HUES64 (cell line): ENCODE measurements around the gene SLC39A3. TPM values are rescaled to one million over a fixed set of nuclear protein-coding genes. Genes with fewer than 3 reads are reported as not detected.
A peak's percentile ranks its signal among the peaks of the same experiment; 100 is the strongest.

ENCODE experiments used
- H3K27ac ChIP-seq: 2 replicates; pipeline ENCODE4 v1.7.0; 2013; ENCODE audit warnings: low read depth, low read length, inconsistent platforms
- H3K27me3 ChIP-seq: 2 replicates; pipeline ENCODE4 v1.6.1; 2013; ENCODE audit warnings: mild to moderate bottlenecking, low read length; ENCODE audit not compliant: insufficient read depth
- H3K36me3 ChIP-seq: 2 replicates; pipeline ENCODE4 v1.6.1; 2013; ENCODE audit warnings: mild to moderate bottlenecking, low read length; ENCODE audit not compliant: insufficient read depth
- H3K4me1 ChIP-seq: 2 replicates; pipeline ENCODE4 v1.6.1; 2013; ENCODE audit warnings: mild to moderate bottlenecking, low read length, moderate library complexity; ENCODE audit not compliant: insufficient read depth
- H3K4me3 ChIP-seq: 2 replicates; pipeline ENCODE4 v1.5.1; 2013; ENCODE audit warnings: mild to moderate bottlenecking, low read length, moderate library complexity
- H3K9ac ChIP-seq: 2 replicates; pipeline ENCODE4 v1.6.1; 2013; ENCODE audit warnings: mild to moderate bottlenecking, low read depth, low read length
- H3K9me3 ChIP-seq: 2 replicates; pipeline ENCODE4 v1.6.1; 2013; ENCODE audit warnings: low read depth, low read length; ENCODE audit not compliant: insufficient read depth
- WGBS: fragments of 150-250, 120-280 bp; methylation state at CpG from one replicate; pipeline ENCODE4 v1.1.7; 2013; ENCODE audit warnings: missing lambda C conversion rate; 5-methylcytosine and 5-hydroxymethylcytosine counted together
- polyA plus RNA-seq, 2 experiments: library from polyadenylated mRNA; stranded (reverse); fragments of 50-300 nt; gene quantifications; one replicate each; pipeline ENCODE4 v1.2.3, GENCODE V29; 2013

SLC39A3 gene
- 23.5 TPM for polyA plus RNA-seq (2013, experiment 1 of 2)
- polyA plus RNA-seq (2013, experiment 2 of 2): 23.5 TPM

DNA sequence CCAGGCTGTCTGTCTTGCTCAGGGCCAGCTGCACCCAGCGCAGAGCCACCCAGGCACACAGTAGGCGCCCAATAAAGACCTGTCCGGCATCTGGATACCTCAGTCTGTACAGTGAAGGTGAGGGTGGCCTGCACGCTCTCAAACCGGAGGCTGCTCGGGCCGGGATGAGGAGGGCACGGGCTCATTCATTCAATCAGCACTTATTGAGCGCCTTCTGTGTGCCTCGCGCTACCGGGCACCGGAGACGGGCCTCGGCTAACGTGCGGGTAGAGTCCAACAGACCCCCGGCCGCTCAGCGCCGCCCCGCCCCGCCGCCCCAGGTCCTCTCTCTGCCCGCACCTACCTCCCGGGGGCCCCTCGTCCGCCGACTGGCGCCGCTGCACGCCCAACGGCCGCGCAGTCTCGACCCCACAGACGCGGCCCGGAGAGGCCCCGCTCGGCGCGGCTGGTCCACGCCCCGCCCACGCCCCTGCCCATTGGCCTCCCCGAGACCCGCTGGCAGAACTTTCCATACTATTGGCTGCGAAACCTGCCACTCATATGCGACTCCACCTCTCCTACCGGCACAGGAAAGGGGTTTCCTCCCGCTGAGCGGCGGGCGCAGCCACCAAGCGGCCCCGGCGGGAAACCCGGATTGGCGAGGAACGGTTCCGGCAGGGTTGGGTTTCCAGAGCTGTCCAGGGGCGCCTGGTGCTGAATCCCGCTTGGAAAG, at the start of gene SLC39A3:
TSS of gene SLC39A3 (minus strand) at position 416 of the 712 bp plus-strand sequence. CDS start 2,760 bp downstream, outside the sequence.
- Histone ChIP-seq H3K27me3 (peaks cover 7% of the 10 kb centered on the region; the same call in 1 of the 2 replicates), H3K4me1 (no peaks in the 10 kb centered on the region), H3K4me3 (peak within 1 kb of the TSS; percentile 93), H3K36me3 (peaks cover 25% of the 10 kb centered on the region), H3K27ac (no peak within 1 kb of the TSS), H3K9me3 (0 out of 2 replicates have a peak, but pooled peaks cover 6% of the 10 kb centered on the region), H3K9ac (peak within 1 kb of the TSS; percentile 61)
- under 1% methylated on average over 64 of the region's 64 CpGs for WGBS

DNA sequence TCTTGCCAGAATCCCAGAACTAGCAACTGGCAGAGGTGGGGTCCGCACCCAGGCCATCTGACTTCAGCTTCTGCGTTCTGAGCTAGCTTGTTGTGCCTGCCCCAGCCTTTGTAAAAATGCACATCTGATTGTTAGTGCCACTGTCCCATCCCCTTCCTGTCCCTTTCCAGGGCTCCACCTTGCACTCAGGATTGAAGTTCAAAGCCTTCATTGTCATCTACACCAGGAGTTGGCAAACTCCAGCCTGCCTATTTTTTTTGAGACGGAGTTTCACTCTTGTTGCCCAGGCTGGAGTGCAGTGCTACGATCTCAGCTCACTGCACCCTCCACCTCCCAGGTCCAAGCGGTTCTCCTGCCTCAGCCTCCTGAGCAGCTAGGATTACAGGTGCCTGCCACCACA, 48.4 kb upstream of the SLC39A3 start:
- Histone ChIP-seq H3K9me3 (no peaks in the 10 kb centered on the region; the same call in 1 of the 2 replicates), H3K36me3 (peaks cover 42% of the 10 kb centered on the region), H3K4me3 (no peak overlapping the region), H3K27me3 (no peaks in the 10 kb centered on the region), H3K4me1 (no peaks in the 10 kb centered on the region), H3K9ac (no peak overlapping the region), H3K27ac (no peak overlapping the region)
- WGBS: 93% methylated on average over 5 of the region's 5 CpGs

GRCh38 chr19:2787115-2787514, 47.3 kb upstream of the SLC39A3 start:
- Histone ChIP-seq H3K9ac (no peak overlapping the region), H3K27me3 (no peaks in the 10 kb centered on the region), H3K4me1 (0 out of 2 replicates have a peak, but pooled peaks cover 1% of the 10 kb centered on the region), H3K4me3 (no peak overlapping the region), H3K9me3 (no peaks in the 10 kb centered on the region; the same call in 1 of the 2 replicates), H3K27ac (no peak overlapping the region), H3K36me3 (peaks cover 32% of the 10 kb centered on the region)
- 94% methylated on average over 8 of the region's 8 CpGs for WGBS

DNA sequence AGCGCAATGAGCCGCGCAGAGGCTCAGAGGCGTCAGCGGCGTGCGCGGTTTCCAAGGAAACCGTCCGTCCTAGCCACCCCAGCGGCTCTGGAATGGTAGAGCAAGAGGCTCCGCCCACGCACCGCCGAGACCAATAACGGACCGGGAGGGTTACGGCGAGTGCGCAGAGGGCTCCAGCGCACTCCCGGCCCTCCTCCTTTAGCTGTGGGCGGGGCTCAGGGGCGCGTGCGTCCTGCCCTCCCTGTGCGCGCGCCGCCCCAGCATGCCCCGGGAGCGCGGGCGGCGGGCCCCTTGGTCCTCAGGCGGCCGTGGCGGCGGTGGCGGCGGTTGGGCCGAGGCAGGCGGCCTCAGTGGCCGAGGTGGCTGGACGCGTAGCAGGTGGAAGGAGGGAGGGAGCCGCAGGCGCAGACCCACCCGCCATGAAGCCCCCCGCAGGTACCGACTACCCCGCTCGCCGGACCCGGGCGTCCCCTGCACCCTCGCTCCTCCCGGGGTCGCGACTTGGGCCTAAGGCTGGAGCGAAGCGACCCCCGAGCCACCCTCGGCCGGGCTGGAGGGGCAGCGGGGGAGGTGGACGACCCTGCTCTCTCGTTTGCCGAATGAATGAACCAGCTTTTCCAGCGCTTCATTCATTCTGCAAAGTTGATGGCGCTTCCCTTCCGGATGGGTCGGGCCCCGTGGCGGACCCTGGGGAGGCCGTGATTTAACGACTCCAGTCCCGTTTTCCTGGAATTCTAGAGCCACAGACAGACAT, 45.6 kb upstream of the SLC39A3 start, which contains the start of gene THOP1:
TSS of gene THOP1 (plus strand) at position 260 of the 754 bp plus-strand sequence. CDS start at position 420, 160 bp downstream.
- no peaks in the 10 kb centered on the region for H3K27me3 ChIP-seq
- peak within 1 kb of the TSS; percentile 90 for H3K4me3 ChIP-seq
- under 1% methylated on average over 78 of the region's 78 CpGs for WGBS
- 0 out of 2 replicates have a peak, but pooled peaks cover 4% of the 10 kb centered on the region for H3K4me1 ChIP-seq
- H3K27ac ChIP-seq: peak within 1 kb of the TSS; percentile 76
- peak within 1 kb of the TSS; percentile 94 for H3K9ac ChIP-seq
- no peaks in the 10 kb centered on the region; the same call in 1 of the 2 replicates for H3K9me3 ChIP-seq
- peaks cover 22% of the 10 kb centered on the region for H3K36me3 ChIP-seq

GRCh38 chr19:2783781-2784145, 43.9 kb upstream of the SLC39A3 start:
- peaks cover 21% of the 10 kb centered on the region for H3K36me3 ChIP-seq
- H3K27ac ChIP-seq: no peak overlapping the region
- no peaks in the 10 kb centered on the region for H3K27me3 ChIP-seq
- no peak overlapping the region for H3K9ac ChIP-seq
- WGBS: 95% methylated on average over 6 of the region's 7 CpGs
- H3K4me1 ChIP-seq: 0 out of 2 replicates have a peak, but pooled peaks cover 4% of the 10 kb centered on the region
- peak overlapping the region; percentile 30 for H3K4me3 ChIP-seq
- H3K9me3 ChIP-seq: no peaks in the 10 kb centered on the region; the same call in 1 of the 2 replicates

- H3K9ac ChIP-seq: peak within 1 kb of the TSS; percentile 92
- 0 out of 2 replicates have a peak, but pooled peaks cover 4% of the 10 kb centered on the region for H3K4me1 ChIP-seq
- H3K9me3 ChIP-seq: no peaks in the 10 kb centered on the region; the same call in 1 of the 2 replicates
- peak within 1 kb of the TSS; percentile 96 for H3K4me3 ChIP-seq
- H3K27me3 ChIP-seq: no peaks in the 10 kb centered on the region
- H3K36me3 ChIP-seq: peaks cover 16% of the 10 kb centered on the region
- under 1% methylated on average over 67 of the region's 68 CpGs for WGBS
- H3K27ac ChIP-seq: peak within 1 kb of the TSS; percentile 49
These were observed 43.3 kb upstream of the SLC39A3 start, which contains the start of gene SGTA for GRCh38 chr19:2782936-2783780. Gene SGTA, minus strand, starts transcription at chr19:2783273. Its CDS starts 14,205 bp downstream, at chr19:2769068.

DNA sequence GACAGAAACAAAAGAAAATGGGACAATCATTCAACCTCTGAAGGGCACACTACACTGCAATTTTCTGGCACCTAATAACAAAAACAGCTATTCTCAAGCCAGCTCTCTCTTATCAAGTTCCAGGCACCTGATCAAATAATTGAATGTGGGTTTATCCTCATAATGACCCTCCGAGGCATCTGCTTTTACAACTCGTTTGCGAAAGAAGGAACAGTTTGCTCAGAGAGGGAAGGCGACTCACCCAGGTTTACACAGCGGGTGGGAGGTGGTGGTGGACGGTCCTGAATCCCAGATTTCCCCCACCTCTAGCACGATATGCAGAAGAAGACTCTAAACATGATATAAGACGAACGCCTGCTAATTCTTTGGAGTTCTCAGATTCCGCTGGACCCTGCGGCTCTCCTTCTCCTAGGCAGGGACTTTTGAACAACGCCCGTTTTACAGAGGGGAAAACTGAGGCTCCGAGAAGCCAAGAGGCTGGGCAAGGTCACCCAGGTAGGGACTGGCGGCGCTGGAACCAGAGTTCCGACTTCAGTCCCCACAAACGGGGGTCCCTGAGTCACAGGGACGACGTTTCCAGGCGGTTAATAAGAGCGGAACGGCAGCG, 42.6 kb upstream of the SLC39A3 start:
- H3K4me3 ChIP-seq: peak overlapping the region; percentile 96
- 5% methylated on average over 24 of the region's 24 CpGs for WGBS
- H3K9me3 ChIP-seq: no peaks in the 10 kb centered on the region; the same call in 1 of the 2 replicates
- peak overlapping the region; percentile 49 for H3K27ac ChIP-seq
- H3K4me1 ChIP-seq: 0 out of 2 replicates have a peak, but pooled peaks cover 4% of the 10 kb centered on the region
- H3K27me3 ChIP-seq: no peaks in the 10 kb centered on the region
- H3K36me3 ChIP-seq: peaks cover 13% of the 10 kb centered on the region
- H3K9ac ChIP-seq: peak overlapping the region; percentile 92

- 93% methylated on average over 7 of the region's 7 CpGs for WGBS
- no peaks in the 10 kb centered on the region for H3K27me3 ChIP-seq
- no peak overlapping the region for H3K4me3 ChIP-seq
- H3K4me1 ChIP-seq: 0 out of 2 replicates have a peak, but pooled peaks cover 4% of the 10 kb centered on the region
- H3K27ac ChIP-seq: no peak overlapping the region
- H3K36me3 ChIP-seq: peaks cover 16% of the 10 kb centered on the region
- H3K9me3 ChIP-seq: no peaks in the 10 kb centered on the region; the same call in 1 of the 2 replicates
- H3K9ac ChIP-seq: no peak overlapping the region
These were observed 40.5 kb upstream of the SLC39A3 start for GRCh38 chr19:2780284-2780683.

DNA sequence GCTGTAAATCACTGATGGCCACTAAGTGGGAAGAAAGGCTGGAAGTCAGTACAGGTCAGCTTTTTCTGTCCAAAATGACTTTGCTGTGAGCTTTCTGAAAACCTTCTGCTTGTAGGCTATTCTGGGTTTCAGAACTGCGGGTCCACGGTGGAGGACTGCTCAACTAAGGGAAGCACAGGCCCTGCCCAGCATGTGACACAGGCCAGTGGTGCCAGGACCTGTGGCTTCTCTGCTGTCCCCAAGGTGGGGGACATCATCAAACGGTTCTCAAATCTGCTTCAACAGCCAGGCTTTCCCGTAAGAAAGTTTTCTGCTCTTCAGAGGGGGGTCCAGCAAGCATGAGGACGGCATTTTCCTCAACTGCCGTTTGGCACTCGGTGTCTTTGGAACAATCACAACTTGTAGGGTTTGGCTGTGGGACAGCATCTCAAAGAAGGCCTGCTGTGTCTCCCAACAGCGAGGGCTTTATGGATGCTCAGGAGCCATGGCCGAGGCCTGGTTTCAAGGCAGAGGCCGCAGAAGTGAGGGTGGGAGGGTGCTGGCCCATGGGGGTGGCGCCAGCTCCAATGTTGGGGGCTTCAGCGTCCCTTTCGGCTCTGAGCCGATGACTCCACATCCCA, 39.4 kb upstream of the SLC39A3 start:
- H3K9ac ChIP-seq: no peak overlapping the region

More for the DNA sequence above, 39.4 kb upstream of the SLC39A3 start:
- Histone ChIP-seq H3K27me3 (no peaks in the 10 kb centered on the region), H3K27ac (no peak overlapping the region), H3K4me3 (no peak overlapping the region), H3K36me3 (peaks cover 16% of the 10 kb centered on the region), H3K4me1 (0 out of 2 replicates have a peak, but pooled peaks cover 4% of the 10 kb centered on the region), H3K9me3 (no peaks in the 10 kb centered on the region; the same call in 1 of the 2 replicates)
- 95% methylated on average over 14 of the region's 14 CpGs for WGBS
